NCI-H187 (cell line): ENCODE data around the gene LRRC51.

Source experiments
- DNase-seq, 2 experiments: peaks; one replicate each; lab custom pipeline; 2025; lab: John Stamatoyannopoulos, UW

Gene LRRC51, protein sequence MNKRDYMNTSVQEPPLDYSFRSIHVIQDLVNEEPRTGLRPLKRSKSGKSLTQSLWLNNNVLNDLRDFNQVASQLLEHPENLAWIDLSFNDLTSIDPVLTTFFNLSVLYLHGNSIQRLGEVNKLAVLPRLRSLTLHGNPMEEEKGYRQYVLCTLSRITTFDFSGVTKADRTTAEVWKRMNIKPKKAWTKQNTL

GRCh38 chr11:72080326-72081183 lies at the start of gene LRRC51, which contains the start of gene NUMA1:
TSS of gene LRRC51 (plus strand) at chr11:72080850. CDS start at chr11:72089084, 8,234 bp downstream.
TSS of gene NUMA1 (minus strand) at chr11:72080542. CDS start at chr11:72035943, 44,599 bp downstream.
- DNase-seq = peak; percentile 94 to 99

DNA sequence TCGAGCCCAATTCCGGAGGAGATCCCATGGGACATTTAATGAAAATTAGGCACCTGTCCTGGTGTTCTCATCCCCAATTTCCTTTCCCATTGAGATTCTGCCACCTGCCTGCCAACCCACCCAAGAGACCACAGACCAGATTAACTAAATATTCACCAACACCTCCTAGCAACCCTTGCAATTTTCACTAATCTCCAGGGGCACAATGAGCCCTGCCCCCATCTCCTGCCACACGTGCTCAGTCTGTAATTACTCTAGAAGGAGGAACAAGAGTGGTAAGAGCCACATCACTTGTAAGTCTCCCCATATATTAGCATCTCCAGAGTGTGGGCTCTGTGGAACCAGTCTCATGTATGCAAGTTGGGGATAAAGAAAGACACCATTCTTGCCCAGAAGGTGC lies 44.0 kb upstream of the LRRC51 start:
- no peak for DNase-seq

- DNase-seq = no peak
Measured at GRCh38 chr11:72037554-72038311, 42.9 kb upstream of the LRRC51 start.

DNA sequence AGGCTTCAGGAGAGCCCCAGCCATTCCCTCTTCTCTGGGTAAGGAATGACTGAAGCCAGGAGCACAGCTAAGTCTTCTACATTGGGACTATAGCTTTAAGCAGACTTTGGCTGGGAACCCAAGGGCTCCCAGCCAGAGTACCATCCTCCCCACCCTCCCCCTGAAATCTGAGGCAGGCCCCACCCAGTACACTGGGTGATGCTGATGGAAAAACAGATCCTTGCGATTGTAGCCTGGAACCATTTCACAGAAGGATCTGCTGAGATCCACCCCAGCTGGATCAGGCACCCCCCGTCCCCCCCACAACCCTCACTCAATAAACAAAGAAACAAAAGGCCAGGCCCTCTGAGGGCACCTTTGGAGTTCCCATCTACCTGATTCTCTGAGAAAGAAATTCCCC lies 42.2 kb upstream of the LRRC51 start:
- no peak for DNase-seq

- DNase-seq = no peak
Measured at GRCh38 chr11:72039031-72039855, 41.4 kb upstream of the LRRC51 start.

DNA sequence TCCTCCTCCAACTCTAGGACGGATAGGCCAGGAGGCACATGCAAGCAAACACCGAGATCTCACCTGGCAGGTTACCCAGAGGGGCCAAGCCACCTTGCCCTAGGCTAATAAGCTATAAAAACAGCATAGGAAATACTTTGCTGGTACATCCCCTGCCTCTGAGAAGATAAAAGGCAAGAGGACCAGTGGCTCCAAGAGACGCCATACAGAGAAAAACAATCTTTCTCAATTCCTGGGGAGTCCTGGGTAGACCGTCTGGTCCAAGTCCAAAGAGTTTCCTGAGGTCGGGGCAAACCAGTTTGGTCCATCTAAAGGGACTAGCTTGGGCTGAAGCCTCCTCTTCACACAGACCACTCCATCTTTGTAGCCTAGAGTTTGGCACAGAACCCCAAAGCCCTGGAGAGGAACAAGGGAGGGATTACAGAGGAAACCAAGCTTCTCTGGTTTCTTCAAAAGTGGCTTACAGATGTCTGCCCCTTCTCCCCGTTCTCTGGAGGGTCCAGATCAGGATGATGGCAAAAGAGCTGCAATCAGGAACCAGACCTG lies 40.7 kb upstream of the LRRC51 start:
- DNase-seq = no peak

GRCh38 chr11:72040491-72041363 lies 39.9 kb upstream of the LRRC51 start:
- DNase-seq = peak; percentile 68 to 79

DNA sequence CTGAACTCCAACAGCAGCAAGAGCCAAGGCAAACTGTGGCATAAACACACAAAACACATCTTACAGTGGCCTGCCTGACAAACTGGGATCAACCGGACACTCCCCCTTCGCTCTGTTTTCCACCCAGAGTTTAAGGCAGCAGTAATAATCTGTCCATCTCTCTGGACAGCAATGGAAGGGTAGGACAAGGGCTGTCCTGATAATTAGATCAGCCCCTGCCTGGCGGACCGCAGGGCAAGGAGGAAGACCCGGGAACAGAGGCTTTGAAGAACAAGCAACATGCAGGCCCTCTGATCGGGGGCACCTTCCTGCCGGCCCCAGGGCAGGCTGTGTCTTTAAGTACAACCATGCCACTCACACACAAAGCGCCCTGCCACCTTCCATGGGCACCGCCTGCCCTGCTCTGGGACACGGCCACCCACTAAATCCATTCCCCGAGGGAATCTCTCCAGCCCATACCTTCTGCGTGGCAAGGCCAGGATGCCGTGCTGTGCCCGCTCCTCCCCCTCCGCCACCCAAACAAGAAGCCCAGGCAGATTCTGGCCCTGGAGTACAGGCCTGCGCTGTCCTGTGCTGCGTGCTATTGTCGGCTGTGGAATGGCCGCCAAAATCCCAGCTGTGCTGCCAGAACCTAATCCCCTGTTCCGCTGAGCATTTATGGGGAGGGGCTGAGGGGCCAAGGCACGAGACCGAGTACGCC lies 39.1 kb upstream of the LRRC51 start:
- DNase-seq = peak; percentile 17 to 62

GRCh38 chr11:72042064-72042745 lies 38.4 kb upstream of the LRRC51 start:
- no peak for DNase-seq

DNA sequence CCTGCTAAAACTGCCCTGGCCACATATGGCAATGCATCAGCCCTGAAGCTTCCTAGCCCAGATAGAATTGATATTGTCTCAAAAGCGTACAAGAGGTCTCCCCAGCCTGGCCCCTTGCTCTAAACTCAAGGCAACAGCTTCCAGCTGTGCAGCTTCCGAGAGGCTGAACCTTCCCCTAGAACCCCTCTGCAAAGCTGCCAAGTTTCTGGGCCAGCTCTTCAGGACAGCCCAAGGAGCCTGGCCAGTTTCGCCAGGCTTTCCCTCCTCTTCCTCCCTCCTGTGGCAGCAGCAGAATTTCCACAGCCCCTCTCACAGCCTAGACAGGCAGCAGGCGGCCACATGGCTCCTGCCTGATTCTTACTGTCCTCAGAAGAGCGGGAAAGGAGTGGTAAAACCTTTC lies 34.8 kb upstream of the LRRC51 start:
- DNase-seq = no peak

GRCh38 chr11:72048766-72049460 lies 31.7 kb upstream of the LRRC51 start:
- DNase-seq = no peak

- peak in 1 of 2 experiments; percentile 44 for DNase-seq
Measured at GRCh38 chr11:72058416-72059034, 22.1 kb upstream of the LRRC51 start.

DNA sequence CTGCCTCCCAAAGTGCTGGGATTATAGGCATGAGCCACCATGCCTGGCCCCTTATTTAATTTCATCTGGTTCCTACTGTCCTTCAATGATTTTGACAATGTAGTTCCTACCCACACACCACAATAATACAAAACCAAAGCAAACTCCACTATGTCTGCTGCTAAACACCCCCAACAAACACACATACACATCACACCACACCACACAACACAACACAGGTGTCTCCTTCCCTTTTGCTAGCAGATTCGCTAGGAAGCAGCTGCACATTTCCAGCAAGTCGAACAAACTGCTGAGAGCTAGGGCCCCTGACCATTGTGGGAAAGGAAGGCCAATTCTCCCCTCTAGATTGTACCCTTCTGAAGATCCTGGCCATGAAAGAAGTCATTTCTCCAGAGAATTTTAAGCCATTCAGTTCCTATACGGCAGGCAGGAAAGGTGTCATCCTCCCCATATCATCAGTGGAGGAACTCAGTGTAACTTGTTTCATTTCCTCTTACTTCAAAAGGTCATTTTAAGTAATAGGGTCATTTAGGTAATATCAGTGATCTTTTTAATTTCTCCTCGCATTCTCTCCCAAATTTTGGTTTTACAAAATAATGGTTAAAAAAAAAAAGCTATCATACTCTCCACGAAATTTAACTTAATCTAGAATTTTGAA lies 18.8 kb upstream of the LRRC51 start:
- no peak for DNase-seq

- DNase-seq = no peak
Measured at GRCh38 chr11:72066855-72067254, 13.8 kb upstream of the LRRC51 start.

- DNase-seq = no peak
Measured at GRCh38 chr11:72067266-72067665, 13.4 kb upstream of the LRRC51 start.

- DNase-seq = no peak
Measured at GRCh38 chr11:72067676-72068075, 13.0 kb upstream of the LRRC51 start.

GRCh38 chr11:72069200-72069599 lies 11.4 kb upstream of the LRRC51 start:
- no peak for DNase-seq
